HG02973 (cell line): Measurements from ENCODE around the gene PDE7B.

Experiments
- ATAC-seq: cut with Tn5 transposase; IDR thresholded peaks from one replicate; pipeline ENCODE4 v1.9.1; 2021; ENCODE audit warnings: moderate library complexity; ENCODE audit not compliant: unreplicated experiment

PDE7B gene

DNA sequence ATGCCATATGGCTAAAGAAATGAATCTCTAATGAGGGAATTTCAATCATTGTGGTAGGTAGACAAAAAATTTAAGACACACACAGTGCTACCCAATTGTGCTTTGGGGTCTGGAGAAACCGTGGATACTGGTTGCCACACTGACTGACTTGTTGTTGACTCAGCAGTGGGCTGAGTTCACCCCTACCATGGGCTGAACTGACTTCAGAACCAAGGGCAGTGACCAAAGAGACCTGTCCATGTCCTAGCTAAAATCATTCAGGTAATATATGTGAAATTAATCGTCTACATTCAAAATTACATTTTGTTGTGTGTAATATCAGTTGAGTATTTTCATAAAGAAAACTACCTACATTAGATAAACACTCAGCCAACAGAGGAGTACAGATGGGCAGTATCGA lies 131.6 kb downstream of the PDE7B start:
- no peak for ATAC-seq

DNA sequence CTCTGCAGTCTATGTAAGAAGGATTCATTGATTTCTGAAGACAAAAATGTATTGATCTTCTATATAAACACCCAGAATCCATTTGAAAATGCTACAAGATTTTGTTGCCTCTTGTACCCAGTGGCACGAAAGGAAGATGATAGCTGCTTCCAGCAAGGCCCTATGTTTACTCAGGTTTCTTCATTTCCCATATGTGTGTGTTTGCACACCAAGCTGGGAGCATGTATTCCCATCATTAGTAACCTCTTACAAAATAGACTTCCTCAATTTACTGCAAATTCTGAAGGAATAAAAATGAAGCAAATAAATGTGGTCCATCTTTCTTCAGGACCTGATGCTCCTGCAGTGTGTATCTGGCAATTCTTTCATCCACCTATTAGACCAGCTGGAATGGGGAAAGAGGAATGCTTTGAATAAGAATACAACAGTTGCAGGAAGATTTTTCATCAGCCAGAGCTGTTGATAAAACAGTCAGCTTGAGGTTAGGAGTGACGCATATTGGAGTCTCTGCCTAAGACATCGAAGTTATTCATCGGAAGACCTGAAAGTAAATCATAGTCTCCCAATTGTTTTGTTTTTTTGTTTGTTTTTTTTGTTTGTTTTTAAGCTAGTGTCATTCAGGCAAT lies 132.3 kb downstream of the PDE7B start:
- ATAC-seq, result no peak

DNA sequence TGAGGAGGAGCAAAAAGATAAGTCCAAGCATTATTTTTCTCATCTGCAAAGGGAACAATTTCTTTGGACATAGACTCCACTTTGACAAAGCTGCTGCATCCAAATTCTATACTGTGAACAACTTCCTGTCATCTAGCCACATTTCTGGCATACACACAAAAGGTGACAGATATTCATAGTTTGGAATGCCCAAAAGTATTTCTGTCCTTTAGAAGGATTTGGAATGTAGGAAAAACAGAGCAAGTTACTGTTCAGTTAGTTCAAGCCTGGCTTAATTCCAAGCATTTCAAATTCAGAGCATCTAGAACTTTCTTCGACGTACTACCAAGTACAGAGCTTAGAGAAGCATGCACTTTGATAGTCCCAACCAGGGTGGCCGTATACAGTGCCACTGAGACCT lies 134.0 kb downstream of the PDE7B start:
- no peak for ATAC-seq

DNA sequence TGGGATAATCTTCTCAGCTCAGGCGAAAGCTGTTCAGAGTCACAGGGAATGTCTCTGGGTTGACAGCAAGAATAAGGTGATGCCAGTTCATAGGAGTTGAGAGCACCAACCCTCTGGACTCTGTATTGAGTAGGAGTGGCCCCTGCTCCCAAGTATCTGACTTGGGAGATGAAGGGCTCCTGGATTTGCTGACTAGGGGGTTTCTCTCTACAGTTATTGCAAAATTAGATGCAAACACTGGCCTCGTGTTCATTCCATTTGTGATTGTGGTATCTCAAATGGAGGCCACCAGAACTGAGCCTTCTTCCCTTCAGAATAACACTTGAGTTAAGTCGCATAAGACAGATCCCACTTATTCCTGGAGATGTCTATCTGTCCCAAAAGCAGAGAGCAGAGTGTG lies 135.7 kb downstream of the PDE7B start:
- ATAC-seq, result no peak

DNA sequence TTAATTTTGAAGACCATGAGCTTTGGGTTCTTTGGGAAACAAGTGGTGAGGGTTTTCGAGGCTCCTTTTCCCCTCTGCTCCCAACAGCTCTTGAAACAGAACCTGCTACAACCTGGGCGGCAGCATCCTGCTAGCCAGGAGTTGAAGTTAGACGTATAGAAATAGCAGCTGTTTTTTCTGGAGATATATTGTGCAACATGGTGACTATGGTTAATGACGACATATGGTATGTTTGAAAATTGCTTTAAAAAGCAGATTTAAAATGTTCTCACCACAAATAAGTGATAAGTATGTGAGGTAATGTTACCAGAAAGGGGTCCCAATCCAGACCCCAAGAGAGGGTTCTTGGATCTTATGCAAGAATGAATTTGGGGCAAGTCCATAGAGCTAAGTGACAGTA lies 138.9 kb downstream of the PDE7B start:
- ATAC-seq, result no peak

DNA sequence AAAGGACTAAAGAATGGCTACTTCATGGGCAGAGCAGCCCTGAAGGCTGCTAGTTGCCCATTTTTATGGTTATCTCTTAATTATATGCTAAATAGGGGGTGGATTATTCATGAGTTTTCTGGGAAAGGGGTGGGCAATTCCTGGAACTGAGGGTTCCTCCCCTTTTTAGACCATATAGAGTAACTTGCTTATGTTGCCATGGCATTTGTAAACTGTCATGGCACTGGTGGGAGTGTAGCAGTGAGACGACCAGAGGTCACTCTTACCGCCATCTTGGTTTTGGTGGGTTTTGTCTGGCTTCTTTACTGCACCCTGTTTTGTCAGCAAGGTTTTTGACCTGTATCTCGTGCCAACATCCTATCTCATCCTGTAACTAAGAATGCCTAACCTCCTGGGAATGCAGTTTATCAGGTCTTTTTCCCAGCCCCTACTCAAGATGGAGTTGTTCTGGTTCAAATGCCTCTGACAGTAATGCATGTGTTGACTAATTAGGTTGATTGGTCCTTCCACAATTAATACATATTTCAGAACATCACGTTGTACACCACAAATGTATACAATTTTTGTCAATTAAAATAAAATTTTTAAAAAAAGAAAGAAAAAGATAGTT lies 139.5 kb downstream of the PDE7B start:
- no peak for ATAC-seq

DNA sequence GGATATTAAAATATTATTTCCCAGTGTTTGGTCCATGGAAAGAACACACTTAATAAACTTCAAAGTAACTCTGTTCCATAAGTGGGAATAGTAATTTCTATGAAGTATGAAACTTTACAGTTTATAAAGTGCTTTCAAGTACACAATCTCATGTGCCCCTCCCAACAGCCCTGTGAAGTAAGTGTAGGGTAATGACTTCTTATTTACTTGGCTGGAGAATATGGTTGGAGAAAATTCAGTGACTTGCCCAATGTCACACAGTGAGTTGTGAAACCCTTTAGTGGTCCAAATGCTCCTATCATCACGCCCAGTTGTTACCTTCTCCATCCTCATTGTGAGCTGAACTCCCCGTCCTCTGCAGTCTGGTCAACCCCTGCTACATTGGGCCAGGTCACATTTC lies 141.2 kb downstream of the PDE7B start:
- no peak for ATAC-seq

DNA sequence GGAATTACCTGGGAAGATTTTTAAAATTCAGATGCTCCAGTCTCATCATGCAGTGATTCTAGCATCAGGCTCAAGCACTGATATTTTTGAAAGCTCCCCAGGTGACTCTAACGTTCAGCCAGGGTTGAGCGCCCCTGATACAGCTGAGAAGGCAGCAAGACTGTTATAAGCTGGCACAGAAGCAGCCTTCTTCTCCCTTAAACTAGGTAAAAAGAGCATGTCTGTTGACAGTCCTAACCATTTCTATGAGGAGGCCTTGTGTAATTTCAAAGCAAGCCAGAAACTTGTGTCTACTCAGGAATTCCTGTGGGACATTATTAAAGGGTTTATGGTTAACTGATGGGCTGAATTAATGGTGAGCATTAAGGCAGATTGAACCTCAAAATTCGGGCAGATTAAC lies 141.9 kb downstream of the PDE7B start:
- no peak for ATAC-seq

DNA sequence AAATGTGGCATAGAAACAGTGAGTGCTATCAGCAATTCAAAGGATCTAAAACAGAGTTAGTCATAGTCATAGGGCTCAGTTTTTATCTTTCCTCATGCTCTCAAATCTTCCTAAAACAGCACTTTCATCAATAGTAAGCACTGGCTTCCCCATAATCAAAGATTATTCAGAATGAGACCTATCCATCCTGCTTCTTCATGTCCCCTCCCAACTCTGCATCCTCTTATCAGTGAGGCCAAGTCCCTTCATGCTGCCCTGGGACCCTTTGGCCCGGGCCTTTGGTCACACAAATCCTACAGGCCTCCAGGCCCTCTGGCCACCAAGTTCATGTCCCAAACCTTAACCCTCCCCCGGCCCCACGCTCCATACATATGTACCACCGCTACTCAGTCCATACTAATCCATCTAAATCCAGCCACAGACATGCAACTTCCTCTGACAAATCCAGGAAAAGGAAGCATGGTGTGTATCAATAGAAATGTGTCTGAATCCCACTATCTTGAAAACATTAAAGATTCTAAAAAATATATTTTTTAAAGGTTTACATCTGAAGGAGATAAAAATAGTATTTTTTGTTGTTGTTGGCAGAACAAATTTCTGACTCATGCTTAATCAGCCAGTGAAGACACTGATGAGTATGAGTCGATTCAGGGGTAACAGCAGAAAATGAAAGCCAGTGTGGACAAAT lies 143.5 kb downstream of the PDE7B start:
- ATAC-seq, result no peak

DNA sequence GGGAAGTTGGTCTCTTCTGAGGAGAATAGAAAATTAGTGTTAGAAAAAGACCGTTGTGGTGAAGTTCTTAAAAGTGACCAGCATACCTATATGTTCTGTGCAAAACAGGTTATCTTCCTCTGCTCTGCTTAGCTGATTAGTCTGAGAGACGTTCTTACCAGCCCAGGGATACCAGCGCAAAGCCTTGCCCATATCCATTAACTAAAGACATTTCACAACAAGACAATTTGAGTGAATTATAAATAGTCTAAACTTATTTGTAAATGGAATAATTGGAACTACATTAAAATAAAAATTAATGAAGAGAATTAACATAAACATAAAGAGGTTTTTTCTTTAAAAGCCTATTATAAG lies 144.0 kb downstream of the PDE7B start:
- ATAC-seq, result no peak

DNA sequence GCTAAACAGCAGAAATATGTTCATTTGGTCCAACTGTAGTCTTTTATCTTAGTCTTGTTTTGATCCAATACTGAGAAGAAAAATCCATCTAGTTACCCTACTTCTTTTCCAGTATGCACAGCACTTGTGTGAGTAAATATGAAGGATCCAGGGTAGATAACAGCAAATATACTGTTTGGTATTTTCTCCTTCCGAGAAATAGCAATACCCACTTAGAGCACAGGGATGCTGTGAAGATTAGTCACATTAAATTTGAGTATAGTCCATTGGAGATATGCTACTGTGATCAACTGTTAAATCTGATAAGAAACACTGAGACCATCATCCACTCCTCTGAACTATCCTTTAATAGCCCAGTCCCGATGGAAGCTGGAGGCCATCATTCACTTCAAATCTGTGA lies 145.2 kb downstream of the PDE7B start:
- no peak for ATAC-seq

DNA sequence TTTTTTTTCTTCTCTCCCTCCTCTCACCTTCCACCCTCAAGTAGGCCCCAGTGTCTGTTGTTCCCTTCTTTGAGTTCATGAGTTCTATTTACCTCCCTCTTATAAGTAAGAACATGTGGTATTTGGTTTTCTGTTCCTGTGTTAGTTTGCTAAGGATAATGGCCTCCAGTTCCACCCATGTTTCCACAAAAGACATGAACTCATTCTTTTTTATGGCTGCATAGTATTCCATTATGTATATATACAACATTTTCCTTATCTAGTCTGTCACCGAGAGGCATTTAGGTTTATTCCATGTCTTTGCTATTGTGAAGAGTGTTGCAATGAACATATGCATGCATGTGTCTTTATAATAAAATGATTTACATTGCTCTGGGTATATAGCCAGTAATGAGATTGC lies 147.9 kb downstream of the PDE7B start:
- no peak for ATAC-seq

DNA sequence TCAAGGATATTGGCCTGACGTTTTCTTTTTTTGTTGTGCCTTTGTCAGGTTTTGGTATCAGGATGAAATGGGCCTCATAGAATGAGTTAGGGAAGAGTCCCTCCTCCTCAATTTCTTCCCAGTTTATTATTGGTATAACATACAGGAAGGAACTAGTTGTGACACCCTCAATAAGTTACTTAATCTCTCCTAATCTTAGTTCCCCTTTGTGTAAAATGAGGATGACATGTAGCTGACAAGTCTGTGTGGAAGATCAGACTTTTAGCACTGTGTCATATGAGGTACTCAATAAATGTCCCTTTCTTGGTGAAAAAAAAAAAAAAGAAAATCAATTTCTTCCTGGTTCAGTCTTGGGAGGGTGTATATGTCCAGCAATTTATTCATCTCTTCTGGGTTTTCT lies 155.8 kb downstream of the PDE7B start:
- no peak for ATAC-seq

DNA sequence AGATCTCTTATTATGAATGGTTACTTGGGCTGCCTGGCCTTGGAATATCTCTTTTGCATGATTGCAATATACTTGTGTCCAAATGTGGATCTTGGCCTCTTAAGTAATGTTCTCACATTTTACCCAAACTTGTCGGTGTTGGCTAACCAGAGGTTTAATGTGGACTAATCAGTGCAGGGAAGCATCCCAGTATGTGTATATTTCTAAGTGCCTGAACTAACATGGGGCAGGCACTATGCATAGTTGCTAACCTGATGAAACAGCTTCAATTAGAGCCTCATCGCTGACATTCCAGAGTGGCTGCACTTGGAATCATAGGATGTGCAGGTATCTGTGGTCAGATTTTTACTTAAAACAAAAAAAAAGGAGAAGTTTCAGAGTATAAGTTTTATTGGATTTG lies 160.0 kb downstream of the PDE7B start:
- no peak for ATAC-seq

DNA sequence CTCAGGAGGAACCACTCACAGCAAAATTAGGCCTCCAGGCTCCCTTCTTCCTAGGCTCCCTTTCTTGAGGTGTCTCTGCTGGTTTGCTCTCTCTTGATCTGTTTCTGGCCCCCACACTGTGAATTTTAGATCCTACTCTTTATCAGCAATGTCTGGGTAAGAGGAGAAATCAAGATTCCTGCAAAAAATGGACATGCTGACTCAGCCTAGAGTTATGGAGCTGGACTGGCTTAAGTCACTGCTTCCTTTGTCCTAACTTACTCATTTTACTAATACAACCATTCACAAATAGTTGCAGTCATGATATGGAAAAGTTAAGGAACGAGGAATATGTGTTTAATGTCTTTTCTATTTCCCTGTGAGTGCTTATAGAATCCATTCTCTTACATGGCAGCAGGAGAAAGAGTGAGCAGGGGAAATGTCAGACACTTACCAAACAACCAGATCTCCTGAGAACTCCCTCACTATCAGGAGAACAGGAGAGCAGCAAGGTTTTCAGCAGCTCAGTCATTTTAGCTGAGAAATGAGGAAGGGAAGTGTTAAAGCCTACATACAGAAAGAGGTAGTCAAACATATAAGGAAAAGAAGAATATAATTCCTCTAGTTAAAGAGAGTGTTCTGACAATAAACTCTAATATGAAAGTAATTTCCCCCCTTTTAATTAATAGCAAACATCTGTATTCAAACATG lies 160.8 kb downstream of the PDE7B start:
- no peak for ATAC-seq

DNA sequence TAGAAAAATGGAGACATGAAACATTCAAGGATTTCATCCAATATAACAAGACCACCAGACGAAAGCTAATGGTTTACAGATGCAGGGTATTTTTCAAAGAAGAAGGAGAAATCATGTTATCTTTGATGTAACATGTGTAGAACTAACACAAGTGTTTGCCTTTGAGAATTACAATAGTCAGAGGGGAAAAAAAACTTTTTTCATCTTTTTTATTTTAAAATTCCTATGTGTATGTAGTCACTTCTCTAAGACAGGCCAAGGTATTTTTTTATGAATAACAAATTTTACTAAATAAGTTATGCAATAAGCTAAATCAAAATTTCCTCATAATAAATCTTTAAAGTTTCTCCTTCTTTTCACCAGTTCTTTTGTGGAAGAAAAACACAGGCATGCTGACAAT lies 161.4 kb downstream of the PDE7B start:
- ATAC-seq, result no peak

DNA sequence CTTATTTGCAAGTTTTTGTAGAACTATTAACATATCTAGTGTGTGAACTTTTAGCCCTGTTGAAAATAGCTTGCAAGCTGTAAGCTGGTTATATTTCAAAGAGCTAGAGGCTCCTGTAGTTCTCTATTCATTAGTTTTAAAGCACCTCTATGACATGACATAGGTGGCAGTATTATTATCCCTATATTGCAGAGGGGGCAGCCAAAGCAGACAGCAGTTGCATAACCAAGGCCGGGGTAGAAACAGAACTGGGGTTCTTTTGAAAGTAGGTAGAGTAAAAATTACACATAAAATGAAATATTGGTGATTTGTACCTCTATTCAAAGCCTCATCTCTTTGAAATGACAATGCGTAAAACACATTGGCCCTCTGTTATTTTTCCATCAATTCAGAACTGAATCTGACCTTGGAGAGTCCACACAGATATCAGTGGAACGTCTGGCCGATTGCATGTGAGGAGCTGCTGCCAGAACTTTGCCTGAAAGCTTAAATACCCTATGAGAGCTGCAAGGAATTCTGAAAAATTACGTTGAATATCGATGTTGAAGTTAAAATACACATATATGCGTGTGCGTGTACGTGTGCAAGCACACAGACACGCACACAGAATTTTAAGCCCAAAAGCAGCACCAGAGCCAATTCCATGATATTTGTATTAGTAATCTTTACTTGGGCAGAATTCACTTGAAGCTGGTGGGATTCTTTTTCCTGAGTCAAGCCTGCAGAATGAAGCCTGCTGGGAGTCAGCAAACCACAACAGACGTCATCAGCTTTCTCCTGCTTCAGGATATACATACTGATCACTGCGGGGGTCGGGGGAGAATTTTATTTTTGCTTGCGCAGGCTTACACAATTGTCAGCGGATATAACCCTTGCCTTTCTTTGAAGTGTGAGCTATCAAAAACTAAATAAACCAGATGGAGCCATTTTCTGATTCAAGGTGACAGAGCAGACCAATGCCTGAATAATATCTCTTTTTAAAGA lies 163.2 kb downstream of the PDE7B start:
- no peak for ATAC-seq

DNA sequence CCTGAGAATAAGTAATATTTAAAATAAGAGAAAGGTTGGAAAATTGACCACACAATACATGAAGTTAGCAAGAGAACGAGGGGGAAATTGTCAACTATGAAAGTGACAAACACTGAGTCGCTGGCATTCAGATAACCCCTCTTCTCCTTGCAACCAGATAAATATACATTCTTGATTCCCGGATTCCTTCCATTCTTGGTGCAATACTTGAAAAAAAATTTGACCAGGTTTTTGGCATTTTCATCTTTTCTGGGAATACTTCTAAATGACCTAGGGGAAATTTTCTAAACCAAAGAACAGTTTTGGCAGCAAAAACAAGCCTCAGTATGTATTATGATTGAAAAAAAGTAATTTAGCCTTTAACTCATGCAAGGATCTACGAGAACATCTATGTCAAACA lies 164.0 kb downstream of the PDE7B start:
- ATAC-seq, result no peak

DNA sequence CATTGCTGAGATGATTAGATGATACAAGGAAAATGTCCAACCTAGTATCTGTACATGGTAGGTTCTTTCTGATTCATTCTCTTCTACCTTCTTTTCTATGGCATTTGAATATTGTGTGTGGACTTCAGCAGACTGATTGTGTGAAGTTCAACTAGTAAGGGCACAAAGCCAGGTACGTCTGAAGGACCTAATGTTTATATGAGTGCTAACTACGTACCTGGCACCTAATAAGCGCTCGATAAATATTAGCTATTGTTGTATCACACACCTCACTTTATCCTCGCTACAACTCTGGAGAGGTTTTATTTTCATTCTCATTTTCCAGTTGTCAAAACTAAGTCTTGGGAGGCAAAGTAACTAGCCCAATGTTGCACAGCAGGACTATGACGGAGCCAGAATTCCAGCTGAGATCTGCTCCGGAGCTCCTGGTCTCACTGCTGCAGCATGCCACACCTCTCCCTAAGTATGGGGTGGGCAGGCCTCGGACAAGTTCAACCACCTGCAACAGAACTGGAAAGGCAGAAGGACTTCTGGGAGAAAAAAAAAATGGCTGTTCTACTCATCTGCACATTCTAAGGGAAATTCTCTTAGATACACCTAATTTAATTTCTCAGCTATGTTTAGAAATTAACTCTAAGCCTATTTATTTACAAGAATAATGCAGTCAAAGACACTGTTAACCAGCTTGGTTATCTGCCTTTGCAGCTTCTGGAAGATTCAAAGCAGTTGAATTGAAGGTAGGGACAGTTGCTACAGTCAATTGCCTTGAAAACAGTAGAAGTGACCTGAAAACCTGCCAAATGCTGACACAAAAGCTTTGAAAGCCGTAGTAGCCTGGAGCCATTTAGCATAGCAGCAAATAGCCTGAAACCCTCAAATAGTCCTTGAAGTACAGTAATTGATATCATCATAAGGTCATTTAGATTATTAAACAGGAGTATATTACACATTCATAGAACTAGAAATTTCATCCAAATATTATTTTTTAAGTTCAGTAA lies 165.0 kb downstream of the PDE7B start:
- ATAC-seq, result no peak

DNA sequence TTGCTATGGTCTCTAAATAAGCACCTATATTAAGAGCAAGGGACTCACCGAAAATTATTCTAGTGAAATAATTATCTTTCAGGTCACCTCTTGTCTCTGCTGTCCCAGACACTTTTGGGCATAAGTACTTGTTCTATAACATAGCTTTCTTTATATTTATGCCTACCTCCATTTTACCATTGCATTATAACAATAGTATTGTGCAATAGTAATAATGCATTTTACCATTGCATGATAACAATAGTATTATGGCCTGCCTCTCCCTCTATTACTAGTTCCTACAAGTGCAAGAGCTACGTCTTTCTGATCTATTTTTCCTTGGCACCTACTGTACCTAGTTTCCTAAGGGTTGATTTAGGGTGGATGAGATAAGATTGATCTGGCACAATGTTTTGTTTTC lies 169.2 kb downstream of the PDE7B start:
- no peak for ATAC-seq
